GM23338 (cell line): Measurements from ENCODE around the gene C14orf119. TPM values are rescaled to one million over a fixed set of nuclear protein-coding genes. Genes with fewer than 3 reads are reported as not detected.

Source experiments
- ATAC-seq: fragments of 200-7000 bp; cut with Tn5 transposase; 3 replicates; pipeline ENCODE4 v1.9.1; 2020
- DNase-seq: peaks from one replicate; pipeline ENCODE4 v3.0.0-alpha.2; 2015; ENCODE audit warnings: low spot score
- H2AFZ ChIP-seq: fragments of 200-600 bp; sonication (generic); 2 replicates; pipeline ENCODE4 v1.8.0; 2016; ENCODE audit warnings: antibody characterized with exemption, mild to moderate bottlenecking, moderate library complexity
- H3F3A ChIP-seq: fragments of 200-600 bp; sonication (generic); replicated peaks from 2 replicates; pipeline ENCODE4 v1.8.0; 2017; ENCODE audit warnings: antibody characterized with exemption, mixed run types, low read depth
- H3K27ac ChIP-seq: fragments of 200-600 bp; sonication (generic); 2 replicates; pipeline ENCODE4 v1.6.1; 2016; ENCODE audit warnings: low read depth
- H3K27me3 ChIP-seq: fragments of 200-600 bp; sonication (generic); 2 replicates; pipeline ENCODE4 v1.8.0; 2016; ENCODE audit warnings: mild to moderate bottlenecking, mixed run types, moderate library complexity; ENCODE audit not compliant: insufficient read depth
- H3K36me3 ChIP-seq: fragments of 200-600 bp; sonication (generic); 2 replicates; pipeline ENCODE4 v1.8.0; 2016; ENCODE audit warnings: mild to moderate bottlenecking; ENCODE audit not compliant: insufficient read depth
- H3K4me1 ChIP-seq: fragments of 200-600 bp; sonication (generic); 2 replicates; pipeline ENCODE4 v1.8.0; 2016; ENCODE audit warnings: mild to moderate bottlenecking, moderate library complexity; ENCODE audit not compliant: insufficient read depth
- H3K4me2 ChIP-seq: fragments of 200-600 bp; sonication (generic); 2 replicates; pipeline ENCODE4 v1.7.1; 2017; ENCODE audit warnings: mixed run types
- H3K4me3 ChIP-seq: fragments of 200-600 bp; sonication (generic); 2 replicates; pipeline ENCODE4 v1.6.1; 2016; ENCODE audit warnings: mixed run types
- H3K79me2 ChIP-seq: fragments of 200-600 bp; sonication (generic); replicated peaks from 2 replicates; pipeline ENCODE4 v1.8.0; 2017; ENCODE audit warnings: mild to moderate bottlenecking; ENCODE audit not compliant: insufficient read depth
- H3K9me2 ChIP-seq: fragments of 200-600 bp; sonication (generic); 2 replicates; pipeline ENCODE4 v1.8.0; 2017; ENCODE audit not compliant: insufficient read depth
- H4K20me1 ChIP-seq: fragments of 200-600 bp; sonication (generic); replicated peaks from 2 replicates; pipeline ENCODE4 v1.8.0; 2017; ENCODE audit warnings: mild to moderate bottlenecking; ENCODE audit not compliant: insufficient read depth
- H3K27ac Mint-ChIP-seq: 2 replicates; pipeline ENCODE4 v1.8.0; 2020; ENCODE audit warnings: inconsistent platforms, mild to moderate bottlenecking, moderate library complexity, mixed read lengths
- H3K27me3 Mint-ChIP-seq: 3 replicates; pipeline ENCODE4 v1.8.0; 2022; ENCODE audit warnings: low read depth, mild to moderate bottlenecking, moderate library complexity, mixed read lengths, inconsistent platforms; ENCODE audit not compliant: insufficient read depth, poor library complexity
- H3K36me3 Mint-ChIP-seq: 3 replicates; pipeline ENCODE4 v1.8.0; 2021; ENCODE audit warnings: low read depth, mild to moderate bottlenecking, inconsistent platforms, moderate library complexity, mixed read lengths
- H3K4me1 Mint-ChIP-seq: 3 replicates; pipeline ENCODE4 v1.8.0; 2020; ENCODE audit warnings: mild to moderate bottlenecking, inconsistent platforms, mixed read lengths
- H3K4me3 Mint-ChIP-seq: 3 replicates; pipeline ENCODE4 v1.8.0; 2021; ENCODE audit warnings: moderate library complexity, mild to moderate bottlenecking, inconsistent platforms, mixed read lengths
- H3K9me3 Mint-ChIP-seq: 3 replicates; pipeline ENCODE4 v1.8.0; 2020; ENCODE audit warnings: moderate library complexity, mild to moderate bottlenecking, inconsistent platforms, mixed read lengths
- CREB1 ChIP-seq: fragments of 250-450 bp; sonication (Bioruptor Pico); IDR thresholded peaks from 2 replicates; pipeline ENCODE4 v1.5.0; 2020; ENCODE audit warnings: low read depth, mild to moderate bottlenecking, moderate library complexity
- CTCF ChIP-seq, 2 experiments: fragments of 200-600 bp in 1 of 2; sonication (generic) in 1 of 2; conservative IDR thresholded peaks; 2 replicates each; pipeline versions ENCODE4 v1.5.1 to v1.6.1; 2016 to 2017; ENCODE audit warnings: antibody characterized with exemption in 2 of 2, low read depth in 2 of 2, mild to moderate bottlenecking in 2 of 2, moderate library complexity in 1 of 2
- ETS1 ChIP-seq: IDR thresholded peaks from 2 replicates; pipeline ENCODE4 v1.6.1; 2016; ENCODE audit warnings: antibody characterized with exemption
- EZH2 ChIP-seq: fragments of 200-600 bp; sonication (generic); IDR thresholded peaks from one replicate; pipeline ENCODE4 v1.8.0; 2017; ENCODE audit warnings: antibody characterized with exemption, mild to moderate bottlenecking, low read depth; ENCODE audit not compliant: unreplicated experiment
- EZH2phosphoT487 ChIP-seq: fragments of 200-600 bp; sonication (generic); IDR thresholded peaks from one replicate; pipeline ENCODE4 v1.8.1; 2018; ENCODE audit warnings: antibody characterized with exemption; ENCODE audit not compliant: unreplicated experiment
- JUNB ChIP-seq: IDR thresholded peaks from one replicate; pipeline ENCODE4 v1.6.1; 2016; ENCODE audit warnings: antibody characterized with exemption; ENCODE audit not compliant: unreplicated experiment
- NANOG ChIP-seq: IDR thresholded peaks from 2 replicates; pipeline ENCODE4 v1.6.1; 2016; ENCODE audit warnings: antibody characterized with exemption, borderline replicate concordance
- POLR2AphosphoS5 ChIP-seq: IDR thresholded peaks from 2 replicates; pipeline ENCODE4 v1.6.1; 2016; ENCODE audit warnings: antibody characterized with exemption, low read depth
- STAT1 ChIP-seq: IDR thresholded peaks from one replicate; pipeline ENCODE4 v1.6.1; 2016; ENCODE audit warnings: antibody characterized with exemption; ENCODE audit not compliant: unreplicated experiment
- ZNF114 ChIP-seq: fragments of 250-450 bp; sonication (Bioruptor Pico); IDR thresholded peaks from 2 replicates; pipeline ENCODE4 v1.5.0; 2020; ENCODE audit warnings: mild to moderate bottlenecking, moderate library complexity
- ZNF331 ChIP-seq: fragments of 250-450 bp; sonication (Bioruptor Pico); IDR thresholded peaks from 2 replicates; pipeline ENCODE4 v1.5.0; 2020; ENCODE audit warnings: low read depth, mild to moderate bottlenecking, moderate library complexity
- polyA plus RNA-seq: library from polyadenylated mRNA; unstranded; fragments of >200 nt; fragmentation: Nextera tagmentation; extraction: Ambion mirVana; gene quantifications from 2 replicates; pipeline ENCODE4 v1.2.1, GENCODE V29; 2016
- total RNA-seq: library from RNA; depleted of rRNA; stranded (reverse); fragments of >200 nt; shearing (Covaris generic); gene quantifications from 2 replicates; pipeline ENCODE4 v1.2.3, GENCODE V29; 2014
- TF ChIP-seq, protein P1 (sequence below): fragments of 250-450 bp; sonication (Bioruptor Pico); IDR thresholded peaks from 2 replicates; pipeline ENCODE4 v1.5.0; 2020; ENCODE audit warnings: mild to moderate bottlenecking, moderate library complexity
- TF ChIP-seq, protein P2 (sequence below): IDR thresholded peaks from one replicate; pipeline ENCODE4 v1.6.1; 2018; ENCODE audit warnings: antibody characterized with exemption; ENCODE audit not compliant: unreplicated experiment

The C14orf119 gene
- total and polyA plus RNA-seq, 2 experiments from 2014 or later: 49.4 to 118 TPM

GRCh38 chr14:23139874-23140273 lies 44.6 kb downstream of the C14orf119 start:
- Histone ChIP-seq H3K27ac (no peak overlapping the region), H3K4me3 (no peak overlapping the region), H3K9me2 (no peaks in the 10 kb centered on the region), H3K4me2 (no peak overlapping the region), H4K20me1 (peaks cover 3% of the 10 kb centered on the region; the same call in 1 of the 2 replicates), H3K4me1 (no peaks in the 10 kb centered on the region), H3K27me3 (no peaks in the 10 kb centered on the region), H3K36me3 (peaks cover 29% of the 10 kb centered on the region), H3F3A (no peaks in the 10 kb centered on the region), H3K79me2 (no peaks in the 10 kb centered on the region), H2AFZ (no peak overlapping the region)
- ATAC-seq: no peak
- H3K27ac Mint-ChIP-seq: peak overlapping the region; percentile 66
- H3K9me3 Mint-ChIP-seq: no peaks in the 10 kb centered on the region
- H3K4me3 Mint-ChIP-seq: no peak overlapping the region
- no peaks in the 10 kb centered on the region for H3K4me1 Mint-ChIP-seq
- peaks cover 71% of the 10 kb centered on the region for H3K36me3 Mint-ChIP-seq
- no peak for TF ChIP-seq POLR2AphosphoS5
- TF ChIP-seq CTCF (conservative IDR thresholded peaks at IDR 0.05; ENCODE audit: low read depth in 2 of 2): no peak
- TF ChIP-seq, protein P1, sequence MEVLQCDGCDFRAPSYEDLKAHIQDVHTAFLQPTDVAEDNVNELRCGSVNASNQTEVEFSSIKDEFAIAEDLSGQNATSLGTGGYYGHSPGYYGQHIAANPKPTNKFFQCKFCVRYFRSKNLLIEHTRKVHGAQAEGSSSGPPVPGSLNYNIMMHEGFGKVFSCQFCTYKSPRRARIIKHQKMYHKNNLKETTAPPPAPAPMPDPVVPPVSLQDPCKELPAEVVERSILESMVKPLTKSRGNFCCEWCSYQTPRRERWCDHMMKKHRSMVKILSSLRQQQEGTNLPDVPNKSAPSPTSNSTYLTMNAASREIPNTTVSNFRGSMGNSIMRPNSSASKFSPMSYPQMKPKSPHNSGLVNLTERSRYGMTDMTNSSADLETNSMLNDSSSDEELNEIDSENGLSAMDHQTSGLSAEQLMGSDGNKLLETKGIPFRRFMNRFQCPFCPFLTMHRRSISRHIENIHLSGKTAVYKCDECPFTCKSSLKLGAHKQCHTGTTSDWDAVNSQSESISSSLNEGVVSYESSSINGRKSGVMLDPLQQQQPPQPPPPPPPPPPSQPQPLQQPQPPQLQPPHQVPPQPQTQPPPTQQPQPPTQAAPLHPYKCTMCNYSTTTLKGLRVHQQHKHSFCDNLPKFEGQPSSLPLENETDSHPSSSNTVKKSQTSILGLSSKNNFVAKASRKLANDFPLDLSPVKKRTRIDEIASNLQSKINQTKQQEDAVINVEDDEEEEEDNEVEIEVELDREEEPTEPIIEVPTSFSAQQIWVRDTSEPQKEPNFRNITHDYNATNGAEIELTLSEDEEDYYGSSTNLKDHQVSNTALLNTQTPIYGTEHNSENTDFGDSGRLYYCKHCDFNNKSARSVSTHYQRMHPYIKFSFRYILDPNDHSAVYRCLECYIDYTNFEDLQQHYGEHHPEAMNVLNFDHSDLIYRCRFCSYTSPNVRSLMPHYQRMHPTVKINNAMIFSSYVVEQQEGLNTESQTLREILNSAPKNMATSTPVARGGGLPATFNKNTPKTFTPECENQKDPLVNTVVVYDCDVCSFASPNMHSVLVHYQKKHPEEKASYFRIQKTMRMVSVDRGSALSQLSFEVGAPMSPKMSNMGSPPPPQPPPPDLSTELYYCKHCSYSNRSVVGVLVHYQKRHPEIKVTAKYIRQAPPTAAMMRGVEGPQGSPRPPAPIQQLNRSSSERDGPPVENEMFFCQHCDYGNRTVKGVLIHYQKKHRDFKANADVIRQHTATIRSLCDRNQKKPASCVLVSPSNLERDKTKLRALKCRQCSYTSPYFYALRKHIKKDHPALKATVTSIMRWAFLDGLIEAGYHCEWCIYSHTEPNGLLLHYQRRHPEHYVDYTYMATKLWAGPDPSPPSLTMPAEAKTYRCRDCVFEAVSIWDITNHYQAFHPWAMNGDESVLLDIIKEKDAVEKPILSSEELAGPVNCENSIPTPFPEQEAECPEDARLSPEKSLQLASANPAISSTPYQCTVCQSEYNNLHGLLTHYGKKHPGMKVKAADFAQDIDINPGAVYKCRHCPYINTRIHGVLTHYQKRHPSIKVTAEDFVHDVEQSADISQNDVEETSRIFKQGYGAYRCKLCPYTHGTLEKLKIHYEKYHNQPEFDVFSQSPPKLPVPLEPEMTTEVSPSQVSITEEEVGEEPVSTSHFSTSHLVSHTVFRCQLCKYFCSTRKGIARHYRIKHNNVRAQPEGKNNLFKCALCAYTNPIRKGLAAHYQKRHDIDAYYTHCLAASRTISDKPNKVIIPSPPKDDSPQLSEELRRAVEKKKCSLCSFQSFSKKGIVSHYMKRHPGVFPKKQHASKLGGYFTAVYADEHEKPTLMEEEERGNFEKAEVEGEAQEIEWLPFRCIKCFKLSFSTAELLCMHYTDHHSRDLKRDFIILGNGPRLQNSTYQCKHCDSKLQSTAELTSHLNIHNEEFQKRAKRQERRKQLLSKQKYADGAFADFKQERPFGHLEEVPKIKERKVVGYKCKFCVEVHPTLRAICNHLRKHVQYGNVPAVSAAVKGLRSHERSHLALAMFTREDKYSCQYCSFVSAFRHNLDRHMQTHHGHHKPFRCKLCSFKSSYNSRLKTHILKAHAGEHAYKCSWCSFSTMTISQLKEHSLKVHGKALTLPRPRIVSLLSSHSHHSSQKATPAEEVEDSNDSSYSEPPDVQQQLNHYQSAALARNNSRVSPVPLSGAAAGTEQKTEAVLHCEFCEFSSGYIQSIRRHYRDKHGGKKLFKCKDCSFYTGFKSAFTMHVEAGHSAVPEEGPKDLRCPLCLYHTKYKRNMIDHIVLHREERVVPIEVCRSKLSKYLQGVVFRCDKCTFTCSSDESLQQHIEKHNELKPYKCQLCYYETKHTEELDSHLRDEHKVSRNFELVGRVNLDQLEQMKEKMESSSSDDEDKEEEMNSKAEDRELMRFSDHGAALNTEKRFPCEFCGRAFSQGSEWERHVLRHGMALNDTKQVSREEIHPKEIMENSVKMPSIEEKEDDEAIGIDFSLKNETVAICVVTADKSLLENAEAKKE (CRISPR knock-in tag): no peak
- no peak for TF ChIP-seq NANOG
- no peak for TF ChIP-seq CREB1 (CRISPR knock-in tag)
- no peak for TF ChIP-seq JUNB
- no peak for TF ChIP-seq ETS1
- TF ChIP-seq STAT1: no peak
- TF ChIP-seq ZNF331 (CRISPR knock-in tag): no peak
- TF ChIP-seq ZNF114 (CRISPR knock-in tag): no peak
- TF ChIP-seq EZH2phosphoT487: no peak
- TF ChIP-seq, protein P2, sequence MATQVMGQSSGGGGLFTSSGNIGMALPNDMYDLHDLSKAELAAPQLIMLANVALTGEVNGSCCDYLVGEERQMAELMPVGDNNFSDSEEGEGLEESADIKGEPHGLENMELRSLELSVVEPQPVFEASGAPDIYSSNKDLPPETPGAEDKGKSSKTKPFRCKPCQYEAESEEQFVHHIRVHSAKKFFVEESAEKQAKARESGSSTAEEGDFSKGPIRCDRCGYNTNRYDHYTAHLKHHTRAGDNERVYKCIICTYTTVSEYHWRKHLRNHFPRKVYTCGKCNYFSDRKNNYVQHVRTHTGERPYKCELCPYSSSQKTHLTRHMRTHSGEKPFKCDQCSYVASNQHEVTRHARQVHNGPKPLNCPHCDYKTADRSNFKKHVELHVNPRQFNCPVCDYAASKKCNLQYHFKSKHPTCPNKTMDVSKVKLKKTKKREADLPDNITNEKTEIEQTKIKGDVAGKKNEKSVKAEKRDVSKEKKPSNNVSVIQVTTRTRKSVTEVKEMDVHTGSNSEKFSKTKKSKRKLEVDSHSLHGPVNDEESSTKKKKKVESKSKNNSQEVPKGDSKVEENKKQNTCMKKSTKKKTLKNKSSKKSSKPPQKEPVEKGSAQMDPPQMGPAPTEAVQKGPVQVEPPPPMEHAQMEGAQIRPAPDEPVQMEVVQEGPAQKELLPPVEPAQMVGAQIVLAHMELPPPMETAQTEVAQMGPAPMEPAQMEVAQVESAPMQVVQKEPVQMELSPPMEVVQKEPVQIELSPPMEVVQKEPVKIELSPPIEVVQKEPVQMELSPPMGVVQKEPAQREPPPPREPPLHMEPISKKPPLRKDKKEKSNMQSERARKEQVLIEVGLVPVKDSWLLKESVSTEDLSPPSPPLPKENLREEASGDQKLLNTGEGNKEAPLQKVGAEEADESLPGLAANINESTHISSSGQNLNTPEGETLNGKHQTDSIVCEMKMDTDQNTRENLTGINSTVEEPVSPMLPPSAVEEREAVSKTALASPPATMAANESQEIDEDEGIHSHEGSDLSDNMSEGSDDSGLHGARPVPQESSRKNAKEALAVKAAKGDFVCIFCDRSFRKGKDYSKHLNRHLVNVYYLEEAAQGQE: no peak
- no peak for TF ChIP-seq EZH2
- DNase-seq: no peak
- H3K27me3 Mint-ChIP-seq: peaks cover 3% of the 10 kb centered on the region
